Activated CD8-positive, alpha-beta T cell treated with anti-CD3 and anti-CD28 coated beads, Interleukin-2, amount 10 ng/mL, durations not matched to agents 7 days and 5 days (primary cell): ENCODE data around the gene ACTL10. TPM values are rescaled to one million over a fixed set of nuclear protein-coding genes. Genes with fewer than 3 reads are reported as not detected.

Experiments
- ATAC-seq: fragments of 150-1000 bp; cut with Tn5 transposase; one replicate; pipeline ENCODE4 v1.10.0; 2021; ENCODE audit warnings: moderate library complexity
- CTCF ChIA-PET: fragments of 350-600 bp; sonication (Branson Sonifier 250); formaldehyde crosslinking; loops from one replicate; lab custom pipeline; 2021; ENCODE audit warnings: antibody characterized with exemption; lab: Charles Lee
- POLR2A ChIA-PET: fragments of 350-600 bp; sonication (Branson Sonifier 250); formaldehyde crosslinking; loops from one replicate; lab custom pipeline; 2021; ENCODE audit warnings: antibody characterized with exemption; lab: Charles Lee
- DNase-seq: peaks from one replicate; pipeline ENCODE4 v3.0.0-alpha.2; 2020
- H3K27ac Mint-ChIP-seq: one replicate; pipeline ENCODE4 v1.8.0; 2021; ENCODE audit warnings: mild to moderate bottlenecking, mixed read lengths
- H3K27me3 Mint-ChIP-seq: one replicate; pipeline ENCODE4 v1.8.0; 2021; ENCODE audit warnings: low read depth, mixed read lengths
- H3K36me3 Mint-ChIP-seq: one replicate; pipeline ENCODE4 v1.8.0; 2021; ENCODE audit warnings: low read depth, mixed read lengths
- H3K4me1 Mint-ChIP-seq: one replicate; pipeline ENCODE4 v1.8.0; 2021; ENCODE audit warnings: low read depth, mixed read lengths
- H3K4me3 Mint-ChIP-seq: one replicate; pipeline ENCODE4 v1.8.0; 2021; ENCODE audit warnings: mild to moderate bottlenecking, mixed read lengths
- H3K9me3 Mint-ChIP-seq: one replicate; pipeline ENCODE4 v1.8.0; 2022; ENCODE audit warnings: mixed read lengths; ENCODE audit not compliant: insufficient read depth
- total RNA-seq, 2 experiments: library from RNA; stranded (reverse); gene quantifications; one replicate each; pipeline ENCODE4 v1.2.3, GENCODE V29; 2021

The ACTL10 gene
- total RNA-seq, 2 experiments from 2014 or later: 2.9 to 3.2 TPM

GRCh38 chr20:33658510-33658909 lies 8.2 kb upstream of the ACTL10 start:
- H3K9me3 Mint-ChIP-seq: no peaks in the 10 kb centered on the region
- no peak overlapping the region for H3K4me3 Mint-ChIP-seq
- peaks cover 8% of the 10 kb centered on the region for H3K36me3 Mint-ChIP-seq
- DNase-seq: no peak
- no peak for ATAC-seq
- POLR2A ChIA-PET: no interaction called here
- CTCF ChIA-PET: no interaction called here
- H3K27ac Mint-ChIP-seq: no peak overlapping the region
- H3K27me3 Mint-ChIP-seq: no peaks in the 10 kb centered on the region
- H3K4me1 Mint-ChIP-seq: peaks cover 6% of the 10 kb centered on the region

- Mint-ChIP-seq H3K9me3 (no peaks in the 10 kb centered on the region), H3K4me1 (peaks cover 6% of the 10 kb centered on the region), H3K27me3 (no peaks in the 10 kb centered on the region), H3K4me3 (no peak overlapping the region), H3K27ac (no peak overlapping the region), H3K36me3 (peaks cover 8% of the 10 kb centered on the region)
- CTCF ChIA-PET: no interaction called here
- POLR2A ChIA-PET: no interaction called here
- DNase-seq (no peak), ATAC-seq (no peak)
Measured at GRCh38 chr20:33658929-33659328, 7.8 kb upstream of the ACTL10 start.

GRCh38 chr20:33659341-33660034 lies 7.3 kb upstream of the ACTL10 start:
- H3K4me1 Mint-ChIP-seq: peaks cover 12% of the 10 kb centered on the region
- no peak for DNase-seq
- ATAC-seq: no peak
- H3K36me3 Mint-ChIP-seq: peaks cover 10% of the 10 kb centered on the region
- CTCF ChIA-PET: no interaction called here
- H3K27ac Mint-ChIP-seq: no peak overlapping the region
- POLR2A ChIA-PET: no interaction called here
- no peaks in the 10 kb centered on the region for H3K9me3 Mint-ChIP-seq
- H3K4me3 Mint-ChIP-seq: no peak overlapping the region
- H3K27me3 Mint-ChIP-seq: no peaks in the 10 kb centered on the region

- DNase-seq: no peak
- POLR2A ChIA-PET: no interaction called here
Measured at GRCh38 chr20:33660035-33660684, 6.6 kb upstream of the ACTL10 start.

GRCh38 chr20:33660685-33661058 lies 6.1 kb upstream of the ACTL10 start:
- Mint-ChIP-seq H3K4me1 (peaks cover 23% of the 10 kb centered on the region), H3K36me3 (peaks cover 12% of the 10 kb centered on the region), H3K27ac (peak overlapping the region; percentile 30), H3K27me3 (no peaks in the 10 kb centered on the region), H3K9me3 (no peaks in the 10 kb centered on the region), H3K4me3 (no peak overlapping the region)
- CTCF ChIA-PET: interaction anchor here (0.9 kb wide), 1 partner anchor 216 kb away, joined by 3 read pairs; no protein-coding TSS in a partner anchor
- POLR2A ChIA-PET: no interaction called here
- DNase-seq (no peak), ATAC-seq (no peak)

More at GRCh38 chr20:33660035-33660684, 6.6 kb upstream of the ACTL10 start:
- ATAC-seq: no peak
- CTCF ChIA-PET: interaction anchor here (0.9 kb wide), 1 partner anchor 215 kb away, joined by 3 read pairs; no protein-coding TSS in a partner anchor
- H3K9me3 Mint-ChIP-seq: no peaks in the 10 kb centered on the region
- no peak overlapping the region for H3K4me3 Mint-ChIP-seq
- no peak overlapping the region for H3K27ac Mint-ChIP-seq
- H3K27me3 Mint-ChIP-seq: no peaks in the 10 kb centered on the region
- H3K4me1 Mint-ChIP-seq: peaks cover 19% of the 10 kb centered on the region
- H3K36me3 Mint-ChIP-seq: peaks cover 12% of the 10 kb centered on the region

GRCh38 chr20:33662172-33662571 lies 4.6 kb upstream of the ACTL10 start, which contains the start of gene C20orf144:
Gene C20orf144 (plus strand): TSS chr20:33662327. CDS start chr20:33662346, 19 bp downstream.
- H3K4me3 Mint-ChIP-seq: peak within 1 kb of the TSS; percentile 80
- ATAC-seq (no peak), DNase-seq (no peak)
- POLR2A ChIA-PET: interaction anchor here (1.1 to 10.3 kb wide), 4 partner anchors 12 to 174 kb away, joined by 3 to 148 read pairs (median 14); partner anchors contain the start of genes E2F1 and NECAB3
- H3K4me1 Mint-ChIP-seq: peaks cover 32% of the 10 kb centered on the region
- H3K36me3 Mint-ChIP-seq: peaks cover 11% of the 10 kb centered on the region
- H3K27ac Mint-ChIP-seq: peak within 1 kb of the TSS; percentile 91
- no peaks in the 10 kb centered on the region for H3K27me3 Mint-ChIP-seq
- no peaks in the 10 kb centered on the region for H3K9me3 Mint-ChIP-seq
- CTCF ChIA-PET: interaction anchor here (1.4 to 9.8 kb wide), 3 partner anchors 8 to 20 kb away, joined by 6 to 126 read pairs (median 11); no protein-coding TSS in a partner anchor

GRCh38 chr20:33663161-33664084 lies 3.3 kb upstream of the ACTL10 start:
- ChIA-PET POLR2A (interaction anchor here (0.9 to 10.3 kb wide), 13 partner anchors 10 to 331 kb away, joined by 3 to 148 read pairs (median 4); partner anchors contain the start of genes CBFA2T2, CDK5RAP1, E2F1 and NECAB3), CTCF (interaction anchor here (0.9 to 9.8 kb wide), 8 partner anchors 9 to 206 kb away, joined by 3 to 126 read pairs (median 6); partner anchors contain the start of gene CBFA2T2)
- Mint-ChIP-seq H3K4me1 (peaks cover 37% of the 10 kb centered on the region), H3K4me3 (peak overlapping the region; percentile 80), H3K36me3 (peaks cover 12% of the 10 kb centered on the region), H3K27me3 (no peaks in the 10 kb centered on the region), H3K27ac (peak overlapping the region; percentile 91), H3K9me3 (no peaks in the 10 kb centered on the region)
- DNase-seq (peak; percentile 90), ATAC-seq (peak; percentile 72)

GRCh38 chr20:33664085-33664761 lies 2.5 kb upstream of the ACTL10 start:
- ChIA-PET CTCF (interaction anchor here (0.7 to 9.8 kb wide), 7 partner anchors 10 to 207 kb away, joined by 3 to 126 read pairs (median 5); partner anchors contain the start of gene CBFA2T2), POLR2A (interaction anchor here (0.9 to 10.3 kb wide), 12 partner anchors 10 to 330 kb away, joined by 3 to 148 read pairs (median 4); partner anchors contain the start of genes CBFA2T2, CDK5RAP1, E2F1 and NECAB3)
- Mint-ChIP-seq H3K27me3 (no peaks in the 10 kb centered on the region), H3K4me3 (peak overlapping the region; percentile 80), H3K36me3 (peaks cover 13% of the 10 kb centered on the region), H3K9me3 (no peaks in the 10 kb centered on the region), H3K4me1 (peaks cover 43% of the 10 kb centered on the region), H3K27ac (peak overlapping the region; percentile 91)
- DNase-seq: no peak
- ATAC-seq: no peak

GRCh38 chr20:33664762-33665144 lies 2.0 kb upstream of the ACTL10 start:
- H3K4me1 Mint-ChIP-seq: peaks cover 44% of the 10 kb centered on the region
- ATAC-seq: no peak
- H3K27me3 Mint-ChIP-seq: no peaks in the 10 kb centered on the region

GRCh38 chr20:33667245-33667675 lies 517 bp downstream of the ACTL10 start:
- CTCF ChIA-PET: interaction anchor here (0.6 to 9.8 kb wide), 20 partner anchors 12 to 445 kb away, joined by 3 to 126 read pairs (median 5); partner anchors contain the start of genes CBFA2T2, CDK5RAP1, E2F1 and EIF2S2
- H3K4me3 Mint-ChIP-seq: peak overlapping the region; percentile 90
- peak; percentile 48 for DNase-seq

More at GRCh38 chr20:33664762-33665144, 2.0 kb upstream of the ACTL10 start:
- Mint-ChIP-seq H3K9me3 (no peaks in the 10 kb centered on the region), H3K27ac (peak overlapping the region; percentile 91), H3K36me3 (peaks cover 14% of the 10 kb centered on the region), H3K4me3 (peak overlapping the region; percentile 80)
- ChIA-PET CTCF (interaction anchor here (0.7 to 9.8 kb wide), 7 partner anchors 11 to 207 kb away, joined by 3 to 126 read pairs (median 5); partner anchors contain the start of gene CBFA2T2), POLR2A (interaction anchor here (0.5 to 10.3 kb wide), 10 partner anchors 9 to 1160 kb away, joined by 3 to 148 read pairs (median 6); partner anchors contain the start of genes CBFA2T2, CDK5RAP1, E2F1 and NECAB3)
- DNase-seq: no peak

More at GRCh38 chr20:33667245-33667675, 517 bp downstream of the ACTL10 start:
- no peaks in the 10 kb centered on the region for H3K9me3 Mint-ChIP-seq
- H3K36me3 Mint-ChIP-seq: peaks cover 20% of the 10 kb centered on the region
- peak; percentile 11 for ATAC-seq
- peaks cover 53% of the 10 kb centered on the region for H3K4me1 Mint-ChIP-seq
- POLR2A ChIA-PET: interaction anchor here (0.8 to 10.3 kb wide), 7 partner anchors 8 to 266 kb away, joined by 3 to 148 read pairs (median 4); partner anchors contain the start of genes CBFA2T2, CDK5RAP1 and E2F1
- peak overlapping the region; percentile 84 for H3K27ac Mint-ChIP-seq
- H3K27me3 Mint-ChIP-seq: no peaks in the 10 kb centered on the region
